Neutrophil (primary cell): ENCODE measurements around the gene ZNF398.

ENCODE experiments used
- H3K27ac ChIP-seq: fragments of 200-600 bp; sonication (generic); 2 replicates; pipeline ENCODE4 v1.5.1; 2016; ENCODE audit warnings: mild to moderate bottlenecking, moderate library complexity
- H3K27me3 ChIP-seq: fragments of 200-600 bp; sonication (generic); 2 replicates; pipeline ENCODE4 v1.6.0; 2016; ENCODE audit warnings: mild to moderate bottlenecking
- H3K36me3 ChIP-seq: fragments of 200-600 bp; sonication (generic); 2 replicates; pipeline ENCODE4 v1.5.1; 2017
- H3K4me1 ChIP-seq, 2 experiments: fragments of 200-600 bp in 1 of 2; sonication (generic) in 1 of 2; 1 replicate in 1 of 2; 2 replicates in 1 of 2; pipeline versions ENCODE4 v1.5.1 to v1.6.1; 2013 to 2016; ENCODE audit warnings: low read depth in 1 of 2, low read length in 1 of 2, mild to moderate bottlenecking in 1 of 2, moderate library complexity in 1 of 2; ENCODE audit not compliant: control insufficient read depth in 1 of 2, insufficient read depth in 1 of 2
- H3K4me3 ChIP-seq, 2 experiments: fragments of 200-600 bp in 1 of 2; sonication (generic) in 1 of 2; 1 replicate in 1 of 2; 2 replicates in 1 of 2; pipeline ENCODE4 v1.5.1; 2013 to 2016; ENCODE audit warnings: low read depth in 1 of 2, low read length in 1 of 2, mild to moderate bottlenecking in 1 of 2, moderate library complexity in 1 of 2
- H3K9me3 ChIP-seq: fragments of 200-600 bp; sonication (generic); 2 replicates; pipeline ENCODE4 v1.5.1; 2016
- CTCF ChIP-seq: fragments of 200-600 bp; sonication (generic); IDR thresholded peaks from 2 replicates; pipeline ENCODE4 v1.5.1; 2016; ENCODE audit warnings: antibody characterized with exemption

Gene ZNF398

GRCh38 chr7:149180722-149181449 is 33.6 kb downstream of the ZNF398 start:
- H3K27me3 ChIP-seq = no peaks in the 10 kb centered on the region
- H3K4me1 ChIP-seq = peaks cover 11 to 16% of the 10 kb centered on the region in 2 experiments
- peaks cover 57% of the 10 kb centered on the region for H3K36me3 ChIP-seq
- H3K9me3 ChIP-seq = no peaks in the 10 kb centered on the region
- H3K27ac ChIP-seq = peak overlapping the region; percentile 39
- H3K4me3 ChIP-seq = no peak overlapping the region
- no peak for TF ChIP-seq CTCF

GRCh38 chr7:149181450-149181790 is 34.2 kb downstream of the ZNF398 start:
- H3K27me3 ChIP-seq = no peaks in the 10 kb centered on the region
- TF ChIP-seq CTCF = no peak
- no peaks in the 10 kb centered on the region for H3K9me3 ChIP-seq
- no peak overlapping the region for H3K4me3 ChIP-seq
- peak overlapping the region; percentile 39 for H3K27ac ChIP-seq
- H3K36me3 ChIP-seq = peaks cover 54% of the 10 kb centered on the region
- peaks cover 11 to 16% of the 10 kb centered on the region in 2 experiments for H3K4me1 ChIP-seq

- Histone ChIP-seq H3K27me3 (no peaks in the 10 kb centered on the region), H3K4me1 (peaks cover 19 to 20% of the 10 kb centered on the region in 2 experiments), H3K9me3 (no peaks in the 10 kb centered on the region), H3K36me3 (peaks cover 25% of the 10 kb centered on the region), H3K27ac (no peak overlapping the region), H3K4me3 (no peak overlapping the region)
- no peak for TF ChIP-seq CTCF
Observed at GRCh38 chr7:149184274-149184673, 37.0 kb downstream of the ZNF398 start.

- Histone ChIP-seq H3K9me3 (no peaks in the 10 kb centered on the region), H3K36me3 (no peaks in the 10 kb centered on the region), H3K4me1 (peaks cover 23 to 36% of the 10 kb centered on the region in 2 experiments), H3K27me3 (no peaks in the 10 kb centered on the region), H3K27ac (no peak overlapping the region), H3K4me3 (no peak overlapping the region)
- no peak for TF ChIP-seq CTCF
Observed at GRCh38 chr7:149188213-149188612, 41.0 kb downstream of the ZNF398 start.

- no peaks in the 10 kb centered on the region for H3K27me3 ChIP-seq
- no peak overlapping the region for H3K27ac ChIP-seq
- no peak overlapping the region for H3K4me3 ChIP-seq
- no peaks in the 10 kb centered on the region for H3K9me3 ChIP-seq
- H3K4me1 ChIP-seq = peaks cover 23 to 36% of the 10 kb centered on the region in 2 experiments
- no peaks in the 10 kb centered on the region for H3K36me3 ChIP-seq
- TF ChIP-seq CTCF = no peak
Observed at GRCh38 chr7:149188637-149189259, 41.5 kb downstream of the ZNF398 start.
